NCI-H1417 treated with DMSO at 0.1 percent for 48 hours (cell line): ENCODE results near the gene VGLL1.

Source experiments
- DNase-seq: peaks from one replicate; lab custom pipeline; 2025; lab: John Stamatoyannopoulos, UW

The VGLL1 gene

DNA sequence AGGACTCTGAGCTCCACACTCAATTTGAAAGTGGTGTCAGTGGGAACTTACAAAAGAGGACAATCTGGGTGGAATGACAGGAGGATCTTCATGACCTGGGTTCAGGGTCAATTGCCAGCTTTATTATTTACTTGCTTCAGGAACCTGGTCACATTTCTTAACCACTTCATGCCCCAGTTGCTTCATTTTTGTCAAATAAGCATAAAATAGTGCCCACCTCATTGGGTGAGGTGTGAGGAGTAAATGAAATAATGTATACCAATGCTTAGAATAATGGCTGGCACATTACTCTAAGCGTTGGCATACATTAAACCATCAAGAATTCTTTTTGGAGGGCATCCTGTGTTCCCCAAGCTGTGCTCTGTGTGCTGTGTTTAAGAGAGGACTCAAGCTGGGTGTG is 19.4 kb downstream of the VGLL1 start:
- DNase-seq: no peak

DNA sequence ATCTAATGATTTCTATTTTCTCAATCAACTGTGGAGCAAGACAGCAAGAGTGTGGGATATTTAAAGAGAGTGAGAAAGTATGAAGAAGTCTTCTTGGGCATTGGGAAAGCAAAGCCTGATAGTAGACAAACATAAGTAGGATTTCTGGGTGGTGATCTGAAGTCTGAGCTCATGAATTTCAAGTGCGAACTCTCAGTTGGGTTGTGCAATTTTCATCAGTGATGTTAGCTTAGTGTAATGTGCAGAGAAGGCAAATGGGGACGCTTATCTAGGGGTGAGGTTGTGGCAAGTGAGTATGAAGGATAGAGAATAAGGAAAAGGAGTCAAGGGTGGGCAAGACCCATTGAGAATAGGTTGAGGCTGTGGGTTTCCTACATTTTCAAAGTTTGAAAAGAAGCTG is 23.7 kb downstream of the VGLL1 start:
- no peak for DNase-seq

- no peak for DNase-seq
These were observed 40.0 kb downstream of the VGLL1 start for GRCh38 chrX:136572030-136572429.

DNA sequence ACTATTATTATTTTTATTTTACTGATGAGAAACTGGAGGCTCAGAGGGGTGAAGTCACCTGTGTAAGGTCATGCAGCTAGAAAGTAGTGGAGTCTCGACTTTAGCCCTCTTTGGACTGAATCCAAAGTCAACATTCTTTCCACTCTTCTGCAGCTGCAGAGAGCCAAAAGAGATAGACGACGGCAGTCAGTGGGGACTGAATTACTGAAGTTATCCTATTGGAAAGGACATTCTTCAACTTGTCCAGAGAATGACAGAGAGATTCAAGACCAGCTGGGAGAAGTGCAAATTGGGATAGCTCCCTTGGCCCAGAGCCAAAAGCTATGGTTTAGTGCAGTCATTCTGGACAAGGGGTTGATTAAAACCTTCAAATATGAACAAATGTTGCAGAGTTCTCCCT is 42.5 kb downstream of the VGLL1 start:
- no peak for DNase-seq

DNA sequence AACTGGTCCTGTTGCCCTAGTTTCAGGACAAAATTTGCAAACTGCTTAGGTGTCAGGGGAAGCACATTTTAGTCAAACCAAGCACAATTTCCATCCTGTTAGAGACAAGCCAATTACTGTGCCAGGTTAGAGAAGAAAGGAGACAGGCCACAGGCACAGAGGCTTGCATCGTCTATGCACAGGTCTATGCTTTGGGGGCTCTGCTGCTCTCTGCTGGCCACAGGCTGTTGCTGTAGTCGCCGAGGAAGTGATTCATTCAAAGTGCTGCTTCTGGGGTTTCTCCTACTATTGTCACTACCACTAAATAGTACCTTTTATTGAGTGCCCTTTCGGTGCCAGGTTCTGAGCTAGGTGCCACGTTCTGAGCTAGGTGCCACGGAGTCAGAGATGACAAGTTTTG is 45.5 kb downstream of the VGLL1 start:
- peak; percentile 37 for DNase-seq

GRCh38 chrX:136580316-136580715 is 48.3 kb downstream of the VGLL1 start:
- DNase-seq: no peak

DNA sequence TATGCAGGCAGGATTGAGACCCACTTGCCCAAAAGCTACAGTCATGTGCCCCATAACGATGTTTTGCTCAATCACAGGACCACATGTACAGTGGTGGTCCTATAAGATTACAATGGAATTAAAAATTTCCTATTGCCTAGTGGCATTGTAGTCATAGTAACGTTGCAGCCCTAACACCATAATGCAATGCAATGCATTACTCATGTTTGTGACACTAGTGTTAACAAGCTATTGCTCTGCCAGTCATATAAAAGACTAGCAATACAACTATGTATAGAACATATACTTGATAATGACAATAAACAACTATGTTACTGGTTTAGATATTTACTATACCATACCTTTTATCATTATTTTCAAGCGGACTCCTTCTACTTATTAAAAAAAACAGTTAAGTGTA is 50.6 kb downstream of the VGLL1 start:
- no peak for DNase-seq

- no peak for DNase-seq
These were observed 52.5 kb downstream of the VGLL1 start for GRCh38 chrX:136584545-136584944.

- DNase-seq: no peak
These were observed 53.2 kb downstream of the VGLL1 start for GRCh38 chrX:136585262-136585661.

DNA sequence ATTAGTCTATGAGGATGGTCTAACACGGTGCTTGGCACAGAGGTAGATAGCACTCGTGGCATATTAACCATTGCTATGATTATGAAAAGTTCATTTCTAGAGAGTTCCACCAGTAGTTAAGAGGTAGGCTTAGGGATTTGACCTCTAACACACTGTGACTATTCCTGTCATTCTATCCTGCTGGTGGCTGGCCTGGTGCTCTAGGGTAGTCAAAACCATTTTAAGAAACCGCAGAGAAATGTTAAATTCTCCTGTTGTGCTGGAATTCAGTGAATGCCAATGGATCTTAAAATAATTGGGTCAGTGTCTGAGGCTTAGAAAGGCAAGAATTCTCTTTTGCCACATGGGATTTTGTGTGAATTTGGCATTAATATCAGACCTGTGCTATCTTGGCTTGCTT is 53.9 kb downstream of the VGLL1 start:
- DNase-seq: no peak

DNA sequence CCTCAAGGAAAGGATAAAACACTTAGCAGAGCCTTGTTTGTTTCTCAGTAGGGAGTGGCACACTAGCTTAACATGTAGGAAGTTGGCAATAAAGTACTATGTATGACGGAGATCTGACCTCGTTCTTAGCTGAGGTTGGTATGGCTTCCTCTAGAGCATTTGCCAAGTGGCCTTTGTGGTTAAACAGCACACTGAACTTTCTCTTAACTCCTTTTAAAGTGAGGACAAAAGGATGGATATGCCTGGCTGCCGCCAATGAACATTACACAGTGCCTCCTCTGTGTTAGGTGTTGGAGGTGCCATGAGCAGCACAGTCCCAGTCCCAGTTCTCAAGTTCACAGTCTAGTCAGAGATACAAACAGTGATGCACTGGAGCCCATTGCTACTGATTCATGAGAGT is 54.4 kb downstream of the VGLL1 start:
- DNase-seq: no peak

GRCh38 chrX:136587532-136587931 is 55.5 kb downstream of the VGLL1 start:
- no peak for DNase-seq

- DNase-seq: no peak
These were observed 56.0 kb downstream of the VGLL1 start for GRCh38 chrX:136588036-136588435.

- no peak for DNase-seq
These were observed 58.0 kb downstream of the VGLL1 start for GRCh38 chrX:136589966-136590365.

DNA sequence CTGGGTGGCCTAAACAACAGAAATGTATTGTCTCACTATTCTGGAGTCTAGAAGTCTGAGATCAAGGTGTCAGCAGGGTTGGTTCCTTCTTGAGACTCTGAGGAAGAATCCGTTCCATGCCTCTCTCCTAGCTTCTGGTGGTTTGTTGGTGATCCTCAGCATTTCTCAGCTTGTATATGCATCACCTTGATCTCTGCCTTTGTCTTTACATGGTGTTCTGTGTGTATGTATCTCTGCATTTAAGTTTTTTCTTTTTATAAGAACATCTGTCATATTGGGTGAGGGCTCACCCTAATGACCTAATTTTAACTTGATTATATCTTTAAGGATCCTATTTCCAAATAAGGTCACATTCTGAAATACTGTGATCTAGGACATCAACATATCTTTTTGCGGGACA is 65.3 kb downstream of the VGLL1 start:
- no peak for DNase-seq

- DNase-seq: no peak
These were observed 65.9 kb downstream of the VGLL1 start for GRCh38 chrX:136597954-136598353.

- no peak for DNase-seq
These were observed 66.6 kb downstream of the VGLL1 start for GRCh38 chrX:136598631-136599030.

- DNase-seq: no peak
These were observed 68.0 kb downstream of the VGLL1 start for GRCh38 chrX:136600059-136600458.
